ENCODE results near the gene ZNF580.

DNA sequence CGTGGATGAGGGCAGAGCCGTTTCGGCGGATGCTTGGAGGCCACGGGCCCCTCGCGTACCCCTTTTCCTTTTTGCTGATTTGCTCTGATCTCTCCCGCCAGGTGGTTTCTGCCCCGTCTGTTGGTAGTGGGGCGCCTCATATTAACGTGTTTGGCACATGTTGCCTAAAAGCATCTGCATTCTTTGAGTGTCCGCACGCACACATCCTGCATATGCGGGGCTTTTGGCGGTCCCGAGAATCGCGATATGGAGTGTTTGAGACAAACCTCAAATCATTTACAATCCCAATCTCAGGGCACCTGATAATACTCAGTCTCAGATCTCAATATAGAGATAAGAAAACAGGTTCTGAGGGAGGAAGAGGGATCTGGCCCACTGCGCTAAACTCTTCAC lies 14.8 kb downstream of the ZNF580 start:
- TF ChIP-seq KLF9 (tag by site-specific recombination; IDR thresholded peaks at IDR 0.05; ENCODE audit: low read depth) (no peak; the same call in 1 of the 2 replicates), ZNF174 (tag by site-specific recombination; IDR thresholded peaks at IDR 0.05) (no peak), ZNF777 (tag by site-specific recombination; IDR thresholded peaks at IDR 0.05; ENCODE audit: borderline replicate concordance) (no peak), KLF16 (tag by site-specific recombination; IDR thresholded peaks at IDR 0.05) (peak; percentile 35; the same call in 1 of the 2 replicates), ZBTB1 (tag by site-specific recombination; IDR thresholded peaks at IDR 0.05) (no peak), ZNF747 (tag by site-specific recombination; IDR thresholded peaks at IDR 0.05) (no peak), ZNF24 (tag by site-specific recombination; IDR thresholded peaks at IDR 0.05) (no peak), MYNN (tag by site-specific recombination; IDR thresholded peaks at IDR 0.05; ENCODE audit: borderline replicate concordance) (no peak), ZNF776 (tag by site-specific recombination; IDR thresholded peaks at IDR 0.05; ENCODE audit: borderline replicate concordance) (no peak)
- TF ChIP-seq, protein P1, sequence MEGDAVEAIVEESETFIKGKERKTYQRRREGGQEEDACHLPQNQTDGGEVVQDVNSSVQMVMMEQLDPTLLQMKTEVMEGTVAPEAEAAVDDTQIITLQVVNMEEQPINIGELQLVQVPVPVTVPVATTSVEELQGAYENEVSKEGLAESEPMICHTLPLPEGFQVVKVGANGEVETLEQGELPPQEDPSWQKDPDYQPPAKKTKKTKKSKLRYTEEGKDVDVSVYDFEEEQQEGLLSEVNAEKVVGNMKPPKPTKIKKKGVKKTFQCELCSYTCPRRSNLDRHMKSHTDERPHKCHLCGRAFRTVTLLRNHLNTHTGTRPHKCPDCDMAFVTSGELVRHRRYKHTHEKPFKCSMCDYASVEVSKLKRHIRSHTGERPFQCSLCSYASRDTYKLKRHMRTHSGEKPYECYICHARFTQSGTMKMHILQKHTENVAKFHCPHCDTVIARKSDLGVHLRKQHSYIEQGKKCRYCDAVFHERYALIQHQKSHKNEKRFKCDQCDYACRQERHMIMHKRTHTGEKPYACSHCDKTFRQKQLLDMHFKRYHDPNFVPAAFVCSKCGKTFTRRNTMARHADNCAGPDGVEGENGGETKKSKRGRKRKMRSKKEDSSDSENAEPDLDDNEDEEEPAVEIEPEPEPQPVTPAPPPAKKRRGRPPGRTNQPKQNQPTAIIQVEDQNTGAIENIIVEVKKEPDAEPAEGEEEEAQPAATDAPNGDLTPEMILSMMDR (tag by site-specific recombination; IDR thresholded peaks at IDR 0.05) = no peak
- TF ChIP-seq, protein P2, sequence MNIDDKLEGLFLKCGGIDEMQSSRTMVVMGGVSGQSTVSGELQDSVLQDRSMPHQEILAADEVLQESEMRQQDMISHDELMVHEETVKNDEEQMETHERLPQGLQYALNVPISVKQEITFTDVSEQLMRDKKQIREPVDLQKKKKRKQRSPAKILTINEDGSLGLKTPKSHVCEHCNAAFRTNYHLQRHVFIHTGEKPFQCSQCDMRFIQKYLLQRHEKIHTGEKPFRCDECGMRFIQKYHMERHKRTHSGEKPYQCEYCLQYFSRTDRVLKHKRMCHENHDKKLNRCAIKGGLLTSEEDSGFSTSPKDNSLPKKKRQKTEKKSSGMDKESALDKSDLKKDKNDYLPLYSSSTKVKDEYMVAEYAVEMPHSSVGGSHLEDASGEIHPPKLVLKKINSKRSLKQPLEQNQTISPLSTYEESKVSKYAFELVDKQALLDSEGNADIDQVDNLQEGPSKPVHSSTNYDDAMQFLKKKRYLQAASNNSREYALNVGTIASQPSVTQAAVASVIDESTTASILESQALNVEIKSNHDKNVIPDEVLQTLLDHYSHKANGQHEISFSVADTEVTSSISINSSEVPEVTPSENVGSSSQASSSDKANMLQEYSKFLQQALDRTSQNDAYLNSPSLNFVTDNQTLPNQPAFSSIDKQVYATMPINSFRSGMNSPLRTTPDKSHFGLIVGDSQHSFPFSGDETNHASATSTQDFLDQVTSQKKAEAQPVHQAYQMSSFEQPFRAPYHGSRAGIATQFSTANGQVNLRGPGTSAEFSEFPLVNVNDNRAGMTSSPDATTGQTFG (tag by site-specific recombination; IDR thresholded peaks at IDR 0.05; ENCODE audit: borderline replicate concordance) = no peak
- TF ChIP-seq, protein P3, sequence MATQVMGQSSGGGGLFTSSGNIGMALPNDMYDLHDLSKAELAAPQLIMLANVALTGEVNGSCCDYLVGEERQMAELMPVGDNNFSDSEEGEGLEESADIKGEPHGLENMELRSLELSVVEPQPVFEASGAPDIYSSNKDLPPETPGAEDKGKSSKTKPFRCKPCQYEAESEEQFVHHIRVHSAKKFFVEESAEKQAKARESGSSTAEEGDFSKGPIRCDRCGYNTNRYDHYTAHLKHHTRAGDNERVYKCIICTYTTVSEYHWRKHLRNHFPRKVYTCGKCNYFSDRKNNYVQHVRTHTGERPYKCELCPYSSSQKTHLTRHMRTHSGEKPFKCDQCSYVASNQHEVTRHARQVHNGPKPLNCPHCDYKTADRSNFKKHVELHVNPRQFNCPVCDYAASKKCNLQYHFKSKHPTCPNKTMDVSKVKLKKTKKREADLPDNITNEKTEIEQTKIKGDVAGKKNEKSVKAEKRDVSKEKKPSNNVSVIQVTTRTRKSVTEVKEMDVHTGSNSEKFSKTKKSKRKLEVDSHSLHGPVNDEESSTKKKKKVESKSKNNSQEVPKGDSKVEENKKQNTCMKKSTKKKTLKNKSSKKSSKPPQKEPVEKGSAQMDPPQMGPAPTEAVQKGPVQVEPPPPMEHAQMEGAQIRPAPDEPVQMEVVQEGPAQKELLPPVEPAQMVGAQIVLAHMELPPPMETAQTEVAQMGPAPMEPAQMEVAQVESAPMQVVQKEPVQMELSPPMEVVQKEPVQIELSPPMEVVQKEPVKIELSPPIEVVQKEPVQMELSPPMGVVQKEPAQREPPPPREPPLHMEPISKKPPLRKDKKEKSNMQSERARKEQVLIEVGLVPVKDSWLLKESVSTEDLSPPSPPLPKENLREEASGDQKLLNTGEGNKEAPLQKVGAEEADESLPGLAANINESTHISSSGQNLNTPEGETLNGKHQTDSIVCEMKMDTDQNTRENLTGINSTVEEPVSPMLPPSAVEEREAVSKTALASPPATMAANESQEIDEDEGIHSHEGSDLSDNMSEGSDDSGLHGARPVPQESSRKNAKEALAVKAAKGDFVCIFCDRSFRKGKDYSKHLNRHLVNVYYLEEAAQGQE (tag by site-specific recombination; IDR thresholded peaks at IDR 0.05) = no peak
- TF ChIP-seq, protein P4, sequence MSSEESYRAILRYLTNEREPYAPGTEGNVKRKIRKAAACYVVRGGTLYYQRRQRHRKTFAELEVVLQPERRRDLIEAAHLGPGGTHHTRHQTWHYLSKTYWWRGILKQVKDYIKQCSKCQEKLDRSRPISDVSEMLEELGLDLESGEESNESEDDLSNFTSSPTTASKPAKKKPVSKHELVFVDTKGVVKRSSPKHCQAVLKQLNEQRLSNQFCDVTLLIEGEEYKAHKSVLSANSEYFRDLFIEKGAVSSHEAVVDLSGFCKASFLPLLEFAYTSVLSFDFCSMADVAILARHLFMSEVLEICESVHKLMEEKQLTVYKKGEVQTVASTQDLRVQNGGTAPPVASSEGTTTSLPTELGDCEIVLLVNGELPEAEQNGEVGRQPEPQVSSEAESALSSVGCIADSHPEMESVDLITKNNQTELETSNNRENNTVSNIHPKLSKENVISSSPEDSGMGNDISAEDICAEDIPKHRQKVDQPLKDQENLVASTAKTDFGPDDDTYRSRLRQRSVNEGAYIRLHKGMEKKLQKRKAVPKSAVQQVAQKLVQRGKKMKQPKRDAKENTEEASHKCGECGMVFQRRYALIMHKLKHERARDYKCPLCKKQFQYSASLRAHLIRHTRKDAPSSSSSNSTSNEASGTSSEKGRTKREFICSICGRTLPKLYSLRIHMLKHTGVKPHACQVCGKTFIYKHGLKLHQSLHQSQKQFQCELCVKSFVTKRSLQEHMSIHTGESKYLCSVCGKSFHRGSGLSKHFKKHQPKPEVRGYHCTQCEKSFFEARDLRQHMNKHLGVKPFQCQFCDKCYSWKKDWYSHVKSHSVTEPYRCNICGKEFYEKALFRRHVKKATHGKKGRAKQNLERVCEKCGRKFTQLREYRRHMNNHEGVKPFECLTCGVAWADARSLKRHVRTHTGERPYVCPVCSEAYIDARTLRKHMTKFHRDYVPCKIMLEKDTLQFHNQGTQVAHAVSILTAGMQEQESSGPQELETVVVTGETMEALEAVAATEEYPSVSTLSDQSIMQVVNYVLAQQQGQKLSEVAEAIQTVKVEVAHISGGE (tag by site-specific recombination; conservative IDR thresholded peaks at IDR 0.05; ENCODE audit: low read depth) = no peak

Measured in HEK293 (cell line).